K562 (cell line): ENCODE measurements around the gene TAMALIN. TPM values are rescaled to one million over a fixed set of nuclear protein-coding genes. Genes with fewer than 3 reads are reported as not detected.

Experiments
- HNRNPLL ChIP-seq: fragments of 200-400 bp; formaldehyde crosslinking; IDR thresholded peaks from 2 replicates; pipeline ENCODE4 v1.6.1; 2017; ENCODE audit warnings: low read length, low read depth, mild to moderate bottlenecking; ENCODE audit not compliant: poor library complexity, severe bottlenecking
- polyA plus RNA-seq, 8 experiments: library from polyadenylated mRNA; depleted of rRNA in 4 of 8; stranded (reverse) in 5 of 8; unstranded in 3 of 8; fragments of >200 nt; fragmentation: Nextera tagmentation in 2 of 8; fragmentation: Illumina TruSeq in 1 of 8; extraction: Ambion mirVana in 2 of 8; extraction: Trizol in 1 of 8; gene quantifications; 2 replicates each; pipeline versions ENCODE4 v1.2.1 to v1.2.3, GENCODE V29; 2011 to 2014; ENCODE audit warnings: inconsistent platforms in 1 of 8, missing spikeins in 1 of 8
- total RNA-seq, 7 experiments: library from RNA; depleted of rRNA in 6 of 7; stranded (reverse); fragments of >200 nt in 6 of 7; fragmentation: Illumina TruSeq in 2 of 7; extraction: Trizol in 2 of 7; gene quantifications; 2 replicates each; pipeline versions ENCODE4 v1.2.1 to v1.2.3, GENCODE V29; 2011 to 2021; ENCODE audit warnings: low replicate concordance in 1 of 7
- TF ChIP-seq, protein P1 (sequence below): fragments of 450-650 bp; IDR thresholded peaks from 2 replicates; pipeline ENCODE4 v1.6.1; 2016; ENCODE audit warnings: mild to moderate bottlenecking, moderate library complexity
- TF ChIP-seq, protein P2 (sequence below), 3 experiments: fragments of 200-800 bp in 1 of 3; sonication (Bioruptor generic) in 1 of 3; sonication (generic) in 1 of 3; formaldehyde crosslinking in 1 of 3; IDR thresholded peaks; 2 replicates each; pipeline versions ENCODE4 v1.6.1 to v1.8.0; 2016 to 2022; ENCODE audit warnings: mild to moderate bottlenecking in 2 of 3, missing compliant biosample characterization in 2 of 3, missing genetic modification characterization in 2 of 3, missing genetic modification reagents in 1 of 3

TAMALIN gene
- total and polyA plus RNA-seq, 9 of the 15 experiments (the other 6 are each of a cell fraction or from before 2014, with no cell fraction given) = 0.74 to 2.2 (median 1.5) TPM; not detected in 2

DNA sequence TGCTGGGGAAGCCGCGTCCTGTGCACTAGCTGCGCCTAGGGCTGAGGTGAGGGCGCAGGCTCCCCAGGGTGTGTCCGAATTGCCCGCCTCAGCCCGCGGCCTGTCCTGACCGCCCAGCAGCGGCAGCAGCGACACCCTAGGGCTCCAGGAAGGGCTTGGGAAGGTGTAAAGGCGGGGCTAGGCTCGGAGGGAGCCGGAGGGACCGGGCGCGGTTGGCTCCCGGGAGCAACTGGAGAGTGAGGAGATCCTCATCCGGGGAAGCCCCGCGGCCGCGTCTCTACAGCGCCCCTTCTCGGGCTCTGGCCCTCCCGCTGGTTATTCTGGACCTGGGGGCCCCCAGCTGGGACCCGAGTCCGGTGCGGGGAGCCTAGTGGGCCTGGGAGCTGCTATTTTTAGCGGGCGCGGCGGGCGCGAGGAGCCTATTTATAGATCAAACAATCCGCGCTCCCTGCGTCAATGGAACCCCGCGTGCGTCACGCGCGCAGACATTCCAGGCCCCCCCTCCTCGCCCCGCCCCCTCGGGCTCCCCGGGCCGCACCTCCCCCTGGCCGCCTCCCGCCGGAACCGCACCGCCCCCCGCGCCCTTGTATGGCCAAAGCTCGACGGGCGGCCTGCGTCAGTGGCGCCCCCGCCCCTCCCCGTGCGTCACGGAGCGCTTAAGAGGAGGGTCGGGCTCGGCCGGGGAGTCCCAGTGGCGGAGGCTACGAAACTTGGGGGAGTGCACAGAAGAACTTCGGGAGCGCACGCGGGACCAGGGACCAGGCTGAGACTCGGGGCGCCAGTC is 44.2 kb downstream of the TAMALIN start, which contains the start of gene NR4A1 (continued):
- TF ChIP-seq, protein P1, sequence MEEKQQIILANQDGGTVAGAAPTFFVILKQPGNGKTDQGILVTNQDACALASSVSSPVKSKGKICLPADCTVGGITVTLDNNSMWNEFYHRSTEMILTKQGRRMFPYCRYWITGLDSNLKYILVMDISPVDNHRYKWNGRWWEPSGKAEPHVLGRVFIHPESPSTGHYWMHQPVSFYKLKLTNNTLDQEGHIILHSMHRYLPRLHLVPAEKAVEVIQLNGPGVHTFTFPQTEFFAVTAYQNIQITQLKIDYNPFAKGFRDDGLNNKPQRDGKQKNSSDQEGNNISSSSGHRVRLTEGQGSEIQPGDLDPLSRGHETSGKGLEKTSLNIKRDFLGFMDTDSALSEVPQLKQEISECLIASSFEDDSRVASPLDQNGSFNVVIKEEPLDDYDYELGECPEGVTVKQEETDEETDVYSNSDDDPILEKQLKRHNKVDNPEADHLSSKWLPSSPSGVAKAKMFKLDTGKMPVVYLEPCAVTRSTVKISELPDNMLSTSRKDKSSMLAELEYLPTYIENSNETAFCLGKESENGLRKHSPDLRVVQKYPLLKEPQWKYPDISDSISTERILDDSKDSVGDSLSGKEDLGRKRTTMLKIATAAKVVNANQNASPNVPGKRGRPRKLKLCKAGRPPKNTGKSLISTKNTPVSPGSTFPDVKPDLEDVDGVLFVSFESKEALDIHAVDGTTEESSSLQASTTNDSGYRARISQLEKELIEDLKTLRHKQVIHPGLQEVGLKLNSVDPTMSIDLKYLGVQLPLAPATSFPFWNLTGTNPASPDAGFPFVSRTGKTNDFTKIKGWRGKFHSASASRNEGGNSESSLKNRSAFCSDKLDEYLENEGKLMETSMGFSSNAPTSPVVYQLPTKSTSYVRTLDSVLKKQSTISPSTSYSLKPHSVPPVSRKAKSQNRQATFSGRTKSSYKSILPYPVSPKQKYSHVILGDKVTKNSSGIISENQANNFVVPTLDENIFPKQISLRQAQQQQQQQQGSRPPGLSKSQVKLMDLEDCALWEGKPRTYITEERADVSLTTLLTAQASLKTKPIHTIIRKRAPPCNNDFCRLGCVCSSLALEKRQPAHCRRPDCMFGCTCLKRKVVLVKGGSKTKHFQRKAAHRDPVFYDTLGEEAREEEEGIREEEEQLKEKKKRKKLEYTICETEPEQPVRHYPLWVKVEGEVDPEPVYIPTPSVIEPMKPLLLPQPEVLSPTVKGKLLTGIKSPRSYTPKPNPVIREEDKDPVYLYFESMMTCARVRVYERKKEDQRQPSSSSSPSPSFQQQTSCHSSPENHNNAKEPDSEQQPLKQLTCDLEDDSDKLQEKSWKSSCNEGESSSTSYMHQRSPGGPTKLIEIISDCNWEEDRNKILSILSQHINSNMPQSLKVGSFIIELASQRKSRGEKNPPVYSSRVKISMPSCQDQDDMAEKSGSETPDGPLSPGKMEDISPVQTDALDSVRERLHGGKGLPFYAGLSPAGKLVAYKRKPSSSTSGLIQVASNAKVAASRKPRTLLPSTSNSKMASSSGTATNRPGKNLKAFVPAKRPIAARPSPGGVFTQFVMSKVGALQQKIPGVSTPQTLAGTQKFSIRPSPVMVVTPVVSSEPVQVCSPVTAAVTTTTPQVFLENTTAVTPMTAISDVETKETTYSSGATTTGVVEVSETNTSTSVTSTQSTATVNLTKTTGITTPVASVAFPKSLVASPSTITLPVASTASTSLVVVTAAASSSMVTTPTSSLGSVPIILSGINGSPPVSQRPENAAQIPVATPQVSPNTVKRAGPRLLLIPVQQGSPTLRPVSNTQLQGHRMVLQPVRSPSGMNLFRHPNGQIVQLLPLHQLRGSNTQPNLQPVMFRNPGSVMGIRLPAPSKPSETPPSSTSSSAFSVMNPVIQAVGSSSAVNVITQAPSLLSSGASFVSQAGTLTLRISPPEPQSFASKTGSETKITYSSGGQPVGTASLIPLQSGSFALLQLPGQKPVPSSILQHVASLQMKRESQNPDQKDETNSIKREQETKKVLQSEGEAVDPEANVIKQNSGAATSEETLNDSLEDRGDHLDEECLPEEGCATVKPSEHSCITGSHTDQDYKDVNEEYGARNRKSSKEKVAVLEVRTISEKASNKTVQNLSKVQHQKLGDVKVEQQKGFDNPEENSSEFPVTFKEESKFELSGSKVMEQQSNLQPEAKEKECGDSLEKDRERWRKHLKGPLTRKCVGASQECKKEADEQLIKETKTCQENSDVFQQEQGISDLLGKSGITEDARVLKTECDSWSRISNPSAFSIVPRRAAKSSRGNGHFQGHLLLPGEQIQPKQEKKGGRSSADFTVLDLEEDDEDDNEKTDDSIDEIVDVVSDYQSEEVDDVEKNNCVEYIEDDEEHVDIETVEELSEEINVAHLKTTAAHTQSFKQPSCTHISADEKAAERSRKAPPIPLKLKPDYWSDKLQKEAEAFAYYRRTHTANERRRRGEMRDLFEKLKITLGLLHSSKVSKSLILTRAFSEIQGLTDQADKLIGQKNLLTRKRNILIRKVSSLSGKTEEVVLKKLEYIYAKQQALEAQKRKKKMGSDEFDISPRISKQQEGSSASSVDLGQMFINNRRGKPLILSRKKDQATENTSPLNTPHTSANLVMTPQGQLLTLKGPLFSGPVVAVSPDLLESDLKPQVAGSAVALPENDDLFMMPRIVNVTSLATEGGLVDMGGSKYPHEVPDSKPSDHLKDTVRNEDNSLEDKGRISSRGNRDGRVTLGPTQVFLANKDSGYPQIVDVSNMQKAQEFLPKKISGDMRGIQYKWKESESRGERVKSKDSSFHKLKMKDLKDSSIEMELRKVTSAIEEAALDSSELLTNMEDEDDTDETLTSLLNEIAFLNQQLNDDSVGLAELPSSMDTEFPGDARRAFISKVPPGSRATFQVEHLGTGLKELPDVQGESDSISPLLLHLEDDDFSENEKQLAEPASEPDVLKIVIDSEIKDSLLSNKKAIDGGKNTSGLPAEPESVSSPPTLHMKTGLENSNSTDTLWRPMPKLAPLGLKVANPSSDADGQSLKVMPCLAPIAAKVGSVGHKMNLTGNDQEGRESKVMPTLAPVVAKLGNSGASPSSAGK = peak; percentile 81
- TF ChIP-seq, protein P2, sequence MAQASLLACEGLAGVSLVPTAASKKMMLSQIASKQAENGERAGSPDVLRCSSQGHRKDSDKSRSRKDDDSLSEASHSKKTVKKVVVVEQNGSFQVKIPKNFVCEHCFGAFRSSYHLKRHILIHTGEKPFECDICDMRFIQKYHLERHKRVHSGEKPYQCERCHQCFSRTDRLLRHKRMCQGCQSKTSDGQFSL (CRISPR knock-in tag; IDR thresholded peaks at IDR 0.05) = peak; percentile 68; the same call in 1 of the 2 replicates
- TF ChIP-seq, protein P2 (tag; IDR thresholded peaks at IDR 0.05) = peak in 1 of 2 experiments; percentile 81; a peak in 2 of 4 replicates
- peak; percentile 70 for TF ChIP-seq HNRNPLL
